BJ (cell line): ENCODE results near the gene SBK3. TPM values are rescaled to one million over a fixed set of nuclear protein-coding genes. Genes with fewer than 3 reads are reported as not detected.

Experiments used
- CTCF ChIA-PET: fragments of 350-600 bp; formaldehyde crosslinking; extraction: SDS; loops from one replicate; lab custom pipeline; 2021; ENCODE audit warnings: antibody characterized with exemption, inconsistent platforms; lab: Yijun Ruan, JAX
- POLR2A ChIA-PET: fragments of 300-600 bp; sonication (Branson Sonifier 250); formaldehyde crosslinking; extraction: SDS; loops from one replicate; lab custom pipeline; 2021; ENCODE audit warnings: antibody characterized with exemption; lab: Charles Lee
- DNase-seq: peaks from one replicate; pipeline ENCODE4 v3.0.0-alpha.2; 2011; ENCODE audit warnings: low read depth
- H3K27me3 ChIP-seq: 2 replicates; pipeline ENCODE4 v1.6.0; 2011; ENCODE audit warnings: low read length; ENCODE audit not compliant: control insufficient read depth, insufficient read depth
- H3K36me3 ChIP-seq: 2 replicates; pipeline ENCODE4 v1.5.1; 2011; ENCODE audit warnings: low read length; ENCODE audit not compliant: control insufficient read depth, insufficient read depth
- H3K4me3 ChIP-seq: 2 replicates; pipeline ENCODE4 v1.5.1; 2011; ENCODE audit warnings: low read depth, mild to moderate bottlenecking, control low read depth, low read length
- CTCF ChIP-seq: IDR thresholded peaks from 2 replicates; pipeline ENCODE4 v1.5.1; 2011; ENCODE audit warnings: low read depth, mild to moderate bottlenecking, control low read depth, inconsistent platforms, low read length, moderate library complexity; ENCODE audit not compliant: insufficient read depth
- polyA plus RNA-seq: library from polyadenylated mRNA; depleted of rRNA; stranded (reverse); fragments of >200 nt; gene quantifications from 2 replicates; pipeline ENCODE4 v1.2.3, GENCODE V29; 2011

The SBK3 gene
- polyA plus RNA-seq, 1 experiment: 0.11 TPM

DNA sequence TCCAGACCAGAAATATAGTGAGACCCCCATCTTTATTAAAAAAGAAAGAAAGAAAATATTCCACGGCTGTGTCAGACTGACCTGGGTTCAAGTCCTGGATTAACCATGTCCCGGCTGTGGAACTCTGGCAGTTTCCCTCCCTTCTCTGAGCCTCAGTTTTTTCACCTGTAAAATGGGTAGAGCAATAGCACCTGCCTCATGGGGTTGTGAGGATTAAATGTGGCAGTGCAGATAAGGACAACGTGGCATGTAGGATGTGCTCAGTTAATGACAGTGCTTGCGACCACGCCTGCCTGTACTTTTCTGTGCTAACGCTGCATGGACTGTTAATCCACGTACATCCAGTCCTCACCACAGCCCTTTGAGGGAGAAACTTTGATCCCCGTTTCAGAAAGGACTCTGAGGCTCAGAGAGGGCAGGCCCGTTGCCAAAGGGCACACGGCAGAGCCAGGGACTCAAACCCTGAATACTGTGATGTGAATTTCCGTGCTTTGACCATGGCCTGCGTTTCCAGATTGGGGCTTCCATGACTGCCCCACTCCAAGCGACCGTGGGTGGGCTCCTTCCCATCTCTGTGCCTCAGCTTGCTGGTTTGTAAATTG lies 24.6 kb downstream of the SBK3 start:
- no peak for DNase-seq
- CTCF ChIA-PET: interaction anchor here (1.2 kb wide), 1 partner anchor 85 kb away, joined by 7 read pairs; the partner anchor contains the start of gene ZNF865
- no peak for TF ChIP-seq CTCF
- POLR2A ChIA-PET: no interaction called here
- peaks cover 3% of the 10 kb centered on the region; the same call in 1 of the 2 replicates for H3K36me3 ChIP-seq
- H3K27me3 ChIP-seq: no peaks in the 10 kb centered on the region
- H3K4me3 ChIP-seq: no peak overlapping the region

- CTCF ChIA-PET: interaction anchor here (0.7 to 1.2 kb wide), 4 partner anchors 15 to 113 kb away, joined by 3 to 7 read pairs (median 4); partner anchors contain the start of gene ZNF865
- H3K27me3 ChIP-seq: no peaks in the 10 kb centered on the region
- H3K36me3 ChIP-seq: peaks cover 6% of the 10 kb centered on the region
- DNase-seq: peak; percentile 73
- TF ChIP-seq CTCF: no peak
- no peak overlapping the region for H3K4me3 ChIP-seq
- POLR2A ChIA-PET: no interaction called here
Measured at GRCh38 chr19:55519451-55520311, 25.7 kb downstream of the SBK3 start.

DNA sequence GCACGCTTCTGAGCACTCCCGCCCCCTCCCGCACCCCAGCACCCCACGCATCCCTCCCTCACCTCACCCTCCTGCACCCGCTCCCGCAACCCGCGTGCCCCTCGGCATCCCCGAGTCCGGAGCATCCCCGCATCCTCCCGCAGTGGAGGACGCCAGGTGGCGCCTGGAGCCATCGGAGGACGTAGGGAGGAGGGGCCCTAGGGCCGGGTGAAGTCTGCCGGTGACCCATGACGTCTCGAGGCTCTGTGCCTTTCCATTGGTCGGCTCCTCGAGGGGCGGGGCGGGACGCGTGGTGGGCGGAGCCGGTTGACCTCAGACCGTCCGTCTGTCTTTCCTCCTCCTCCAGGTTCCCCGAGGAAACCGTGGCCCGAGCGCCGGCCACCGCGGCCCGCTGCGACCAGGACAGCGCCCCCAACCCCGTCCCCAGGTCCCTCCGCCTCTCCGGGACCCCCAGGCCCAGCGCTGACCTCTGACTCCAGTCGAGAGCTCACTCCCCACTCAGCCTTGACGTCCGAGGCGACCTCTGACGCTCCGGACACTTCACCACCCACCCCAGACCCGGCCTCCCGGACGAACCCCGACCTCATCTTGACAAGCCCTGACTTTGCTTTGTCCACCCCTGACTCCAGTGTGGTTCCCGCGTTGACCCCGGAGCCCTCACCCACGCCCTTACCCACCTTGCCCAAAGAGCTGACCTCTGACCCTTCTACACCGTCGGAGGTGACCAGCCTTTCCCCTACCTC lies 28.3 kb downstream of the SBK3 start:
- Histone ChIP-seq H3K36me3 (peaks cover 13% of the 10 kb centered on the region), H3K27me3 (no peaks in the 10 kb centered on the region), H3K4me3 (peak overlapping the region; percentile 34)
- POLR2A ChIA-PET: no interaction called here
- no peak for DNase-seq
- peak; percentile 98 for TF ChIP-seq CTCF
- CTCF ChIA-PET: interaction anchor here (0.7 to 9.4 kb wide), 9 partner anchors 9 to 114 kb away, joined by 3 to 58 read pairs (median 6); partner anchors contain the start of gene ZNF865

DNA sequence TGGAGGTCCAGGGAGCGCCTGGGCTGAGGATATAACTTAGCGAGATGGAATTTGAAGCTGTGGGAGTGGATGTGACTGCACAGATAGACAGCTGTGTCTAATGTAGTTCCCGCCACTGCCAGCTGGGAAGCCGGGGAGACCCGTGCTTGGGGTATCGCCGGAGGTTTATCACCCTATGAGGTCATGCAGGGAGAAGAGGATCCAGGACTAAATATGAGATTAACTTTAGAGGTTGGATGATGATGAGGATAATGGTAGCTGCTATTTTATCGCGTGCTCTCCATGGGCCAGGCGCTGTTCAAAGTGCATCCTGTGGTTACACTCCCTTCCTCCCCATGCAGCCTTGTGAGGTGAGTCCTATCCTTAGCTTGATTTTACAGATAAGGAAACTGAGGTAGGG lies 37.2 kb downstream of the SBK3 start:
- no peak overlapping the region for H3K4me3 ChIP-seq
- CTCF ChIA-PET: interaction anchor here (0.7 to 3.0 kb wide), 4 partner anchors 8 to 125 kb away, joined by 3 to 23 read pairs (median 6); no protein-coding TSS in a partner anchor

More for the DNA sequence above, 37.2 kb downstream of the SBK3 start:
- no peak for DNase-seq
- Histone ChIP-seq H3K27me3 (no peaks in the 10 kb centered on the region), H3K36me3 (peaks cover 14% of the 10 kb centered on the region)
- POLR2A ChIA-PET: no interaction called here
- TF ChIP-seq CTCF: no peak
